Measurements from ENCODE around the gene PLA2G4A.
"Not testable (repeated sequence)": the region's sequence is repeated elsewhere in the genome, so short reads cannot be mapped to it uniquely, and the experiment has no call there.

The PLA2G4A gene

DNA sequence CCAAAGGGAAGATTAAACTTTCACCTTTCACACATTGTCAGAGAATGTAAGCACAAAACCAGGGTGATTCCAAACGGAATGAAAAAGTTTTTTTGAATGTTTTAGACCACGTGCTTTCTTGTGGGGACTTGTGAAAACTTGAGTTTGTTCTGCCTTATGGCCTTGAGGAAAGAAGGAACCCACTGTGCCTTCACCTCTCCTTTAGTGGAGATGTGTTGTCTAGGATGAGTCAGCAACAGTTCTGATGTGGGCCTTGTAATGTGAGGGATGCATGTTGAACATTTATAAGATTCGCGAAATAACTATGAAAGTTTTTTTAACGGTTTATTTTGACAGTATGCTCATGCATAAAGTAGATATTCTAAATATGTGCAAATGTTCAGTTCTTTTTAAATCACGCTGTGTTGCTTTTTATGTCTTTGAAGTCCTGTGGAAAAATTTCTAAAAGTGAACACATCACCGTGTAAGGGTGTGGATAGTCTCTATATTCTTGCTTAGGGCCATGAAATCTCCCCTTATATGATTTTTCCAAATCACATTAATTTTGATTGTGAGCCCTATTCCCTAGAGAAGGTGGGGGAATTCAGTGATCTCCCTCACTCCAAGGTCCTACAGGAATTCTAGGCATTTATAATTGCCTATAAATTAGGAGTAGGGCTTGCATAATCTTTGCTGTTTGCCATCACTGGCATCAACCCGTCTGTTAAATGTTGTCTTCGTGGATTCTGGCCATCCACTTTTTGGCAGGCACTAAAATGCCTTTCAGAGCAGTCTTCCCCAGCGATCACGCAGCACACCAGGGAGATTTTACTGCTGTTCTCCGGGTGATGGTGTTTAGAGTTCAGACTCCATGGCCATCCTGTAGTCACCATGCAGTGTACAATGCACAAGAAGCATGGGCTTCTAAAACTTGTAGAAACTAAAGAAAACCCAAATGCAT is 47.4 kb downstream of the PLA2G4A start:
- no peak for DNase-seq

DNA sequence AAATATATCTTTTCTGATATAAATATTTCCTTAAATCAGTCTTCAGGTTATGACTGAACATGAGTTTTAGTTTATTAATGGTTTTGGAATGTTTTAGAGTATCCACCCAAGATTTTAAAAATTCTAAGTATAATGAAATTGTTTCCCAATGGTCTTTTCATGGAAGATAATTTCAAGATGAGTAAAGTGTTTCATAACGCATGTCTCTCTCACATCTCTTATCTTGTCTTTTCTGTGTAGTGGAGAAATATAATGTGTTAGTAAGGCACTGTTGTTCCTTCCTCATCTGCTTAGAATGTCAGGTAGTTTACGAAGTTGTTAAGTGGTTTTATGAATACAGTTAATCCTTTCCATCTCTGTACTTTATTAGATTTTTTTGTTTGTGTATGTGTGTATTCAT is 49.6 kb downstream of the PLA2G4A start:
- DNase-seq = no peak

DNA sequence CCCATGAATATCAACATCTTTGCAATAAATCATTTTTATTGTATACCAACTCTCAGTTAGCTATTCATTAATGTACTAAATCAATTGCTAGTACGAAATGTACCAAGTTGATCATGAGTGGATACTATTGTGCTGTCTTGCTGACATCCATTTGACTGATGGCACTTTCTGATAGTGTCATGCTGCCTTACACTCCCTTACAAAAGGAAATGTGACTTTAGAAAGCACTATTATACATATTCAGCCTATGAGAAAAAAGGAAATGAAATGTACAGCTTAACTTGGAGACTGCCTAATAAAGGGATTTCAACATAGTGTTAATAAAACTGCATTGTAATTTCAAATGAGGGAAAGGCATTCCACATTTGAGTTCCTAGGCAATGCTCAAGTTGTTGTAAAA is 52.2 kb downstream of the PLA2G4A start:
- no peak for DNase-seq

DNA sequence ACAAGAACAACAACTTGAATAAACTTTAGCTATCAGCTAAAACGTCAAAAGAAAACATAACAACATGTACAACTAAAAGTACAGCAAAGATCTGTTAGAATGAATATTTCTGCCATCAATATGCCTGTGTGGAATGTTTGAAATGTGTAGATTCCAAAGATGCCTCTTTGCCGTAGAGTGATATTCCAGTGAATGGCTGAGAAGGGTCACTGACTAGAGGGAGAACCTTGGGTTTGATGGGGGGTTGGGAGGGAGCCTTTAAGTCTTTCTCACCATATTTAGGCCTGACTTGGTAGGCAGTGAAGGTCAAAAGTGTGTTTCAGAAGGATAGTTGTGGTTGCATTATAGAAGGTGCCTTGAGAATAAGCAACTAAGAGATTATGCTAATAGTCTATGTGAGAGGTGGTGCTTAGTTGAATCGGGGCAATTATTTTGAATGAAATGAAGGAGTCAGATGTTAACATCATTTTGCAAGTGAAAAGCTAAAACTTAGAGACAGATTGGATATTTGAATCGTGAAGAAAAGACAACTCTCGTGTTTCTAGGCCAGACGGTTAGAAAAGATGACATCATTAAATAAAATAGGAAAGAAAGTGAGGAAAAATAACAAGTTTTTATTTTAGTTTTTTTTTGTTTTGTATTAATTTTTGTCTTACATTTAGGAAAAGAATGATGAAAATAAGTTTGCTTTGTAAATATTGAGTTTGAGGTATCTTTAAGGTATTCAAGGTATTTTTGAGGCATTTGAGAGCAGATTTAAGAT is 53.8 kb downstream of the PLA2G4A start:
- no peak for DNase-seq

DNA sequence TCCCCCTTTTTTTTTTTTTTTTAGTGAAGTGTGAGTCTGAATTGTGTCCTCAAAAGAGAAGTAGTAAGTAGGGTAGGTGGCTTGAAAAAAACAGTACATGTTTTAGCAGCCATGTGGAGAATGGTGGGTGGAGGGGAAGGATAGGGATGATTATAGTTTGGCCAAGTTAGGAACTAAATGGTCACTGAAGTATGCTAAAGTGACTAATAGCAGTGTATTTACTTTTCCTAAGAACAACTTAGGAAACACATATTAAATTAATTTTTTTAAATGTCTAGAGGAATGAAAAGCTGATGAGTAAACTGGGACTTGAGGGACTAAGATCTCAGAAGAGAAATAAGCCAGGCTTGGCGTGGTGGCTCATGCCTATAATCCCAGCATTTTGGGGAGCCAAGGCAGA is 55.5 kb downstream of the PLA2G4A start:
- DNase-seq = no peak

DNA sequence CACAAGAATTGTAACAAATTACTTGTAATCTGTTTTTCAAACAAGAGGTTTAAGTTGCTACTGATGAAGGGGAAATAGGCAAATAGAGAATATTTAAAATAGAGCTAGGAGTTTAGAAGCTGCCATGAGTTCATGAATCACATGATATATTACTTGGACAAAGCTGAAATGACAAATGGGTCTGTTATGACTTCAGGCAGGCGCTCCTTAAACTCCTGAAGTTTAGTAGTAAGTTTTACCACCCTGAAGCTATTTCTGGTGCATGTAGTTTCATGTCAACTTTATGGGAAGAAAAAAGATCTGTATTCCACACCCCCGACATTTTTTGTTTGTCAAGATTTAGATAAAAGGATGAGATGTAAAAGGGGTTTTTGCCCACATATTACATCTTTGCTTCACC is 58.5 kb downstream of the PLA2G4A start:
- DNase-seq = no peak

DNA sequence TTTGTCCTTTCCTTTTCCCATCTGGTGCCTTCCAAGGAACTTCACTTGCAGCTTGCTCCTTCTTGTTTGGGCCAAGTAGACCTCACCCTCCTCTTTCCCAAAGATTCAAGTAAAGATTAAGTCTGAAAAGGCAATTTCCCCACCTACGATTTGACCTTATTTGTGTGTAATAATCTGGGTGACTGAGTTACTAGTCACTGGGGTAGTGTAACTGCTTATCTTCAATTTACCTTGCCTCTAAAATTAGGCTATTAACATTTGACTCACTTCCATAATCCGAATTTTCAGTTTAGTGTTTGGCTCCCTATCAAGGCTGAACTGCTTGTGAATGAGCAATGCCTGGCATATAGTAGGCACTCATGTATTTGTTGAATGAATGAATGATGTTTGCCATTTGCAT is 59.6 kb downstream of the PLA2G4A start:
- no peak for DNase-seq

DNA sequence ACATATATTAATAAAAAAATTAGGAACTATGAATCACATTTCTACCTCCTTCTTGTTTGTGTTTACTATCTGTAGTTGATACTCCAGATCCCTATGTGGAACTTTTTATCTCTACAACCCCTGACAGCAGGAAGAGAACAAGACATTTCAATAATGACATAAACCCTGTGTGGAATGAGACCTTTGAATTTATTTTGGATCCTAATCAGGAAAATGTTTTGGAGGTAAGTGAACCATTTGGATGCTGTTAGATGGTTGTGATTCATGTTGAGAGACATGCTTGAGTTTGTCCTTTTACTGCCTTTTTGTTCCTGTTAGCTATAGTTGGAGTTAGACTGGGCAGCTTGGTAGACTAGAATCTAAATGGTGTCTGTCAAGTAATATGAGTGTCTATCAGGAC is 64.2 kb downstream of the PLA2G4A start:
- no peak for DNase-seq

DNA sequence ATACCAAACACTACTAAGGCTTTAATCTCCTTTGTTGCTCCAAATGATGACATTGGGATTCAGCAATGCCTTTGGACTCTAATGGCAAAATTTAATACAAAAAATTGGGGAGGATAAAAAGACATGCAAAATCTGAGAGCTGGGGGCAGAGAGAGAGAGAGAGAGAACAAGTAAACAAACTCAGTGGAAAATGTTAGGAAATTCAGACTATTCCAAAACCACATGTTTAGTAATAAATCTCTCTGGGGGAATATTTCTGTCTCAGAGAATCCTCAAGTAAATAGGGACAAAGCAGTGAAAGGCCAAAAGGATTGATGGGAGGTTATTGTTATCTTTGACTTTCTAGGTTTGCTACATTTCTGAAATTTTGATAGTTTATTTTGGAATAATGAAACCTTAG is 65.7 kb downstream of the PLA2G4A start:
- no peak for DNase-seq

DNA sequence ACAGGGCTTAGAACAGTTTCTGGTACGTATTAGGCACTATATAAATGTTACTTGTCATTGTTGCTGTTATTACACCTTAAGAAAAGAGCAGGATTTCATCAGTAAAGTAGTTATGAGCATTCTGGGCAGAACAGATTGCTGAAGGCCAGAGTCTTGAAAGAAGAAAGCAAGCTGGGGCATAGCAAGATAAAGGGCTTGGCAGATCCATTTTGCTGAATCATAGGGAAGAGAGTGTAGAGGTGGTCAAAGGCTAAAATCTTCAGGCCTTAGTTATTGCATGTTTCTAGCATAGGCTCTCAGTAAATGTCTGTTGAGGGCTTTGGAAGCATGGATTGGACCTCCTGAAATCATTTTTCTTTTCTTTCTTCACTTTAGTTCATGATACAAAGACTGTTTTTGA is 67.5 kb downstream of the PLA2G4A start:
- DNase-seq = no peak

DNA sequence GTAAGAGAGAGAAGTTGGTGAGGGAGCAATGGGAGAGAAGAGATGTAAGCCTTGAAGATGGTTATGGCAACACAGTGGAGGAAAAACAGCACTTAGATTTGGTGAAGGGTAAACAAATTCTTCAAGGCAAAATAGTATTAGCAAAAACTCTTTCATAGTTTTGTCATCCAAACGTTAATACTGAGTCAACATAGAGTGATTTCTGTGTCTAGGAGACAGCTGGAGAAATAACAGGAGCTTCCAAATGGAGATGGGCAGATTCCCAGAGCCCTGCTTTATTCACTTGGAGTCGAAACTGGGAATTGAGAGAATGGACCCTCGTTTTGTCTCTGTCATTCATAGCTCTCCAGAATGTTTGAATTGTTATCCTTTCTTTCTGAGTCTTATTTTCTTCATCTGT is 68.3 kb downstream of the PLA2G4A start:
- no peak for DNase-seq

DNA sequence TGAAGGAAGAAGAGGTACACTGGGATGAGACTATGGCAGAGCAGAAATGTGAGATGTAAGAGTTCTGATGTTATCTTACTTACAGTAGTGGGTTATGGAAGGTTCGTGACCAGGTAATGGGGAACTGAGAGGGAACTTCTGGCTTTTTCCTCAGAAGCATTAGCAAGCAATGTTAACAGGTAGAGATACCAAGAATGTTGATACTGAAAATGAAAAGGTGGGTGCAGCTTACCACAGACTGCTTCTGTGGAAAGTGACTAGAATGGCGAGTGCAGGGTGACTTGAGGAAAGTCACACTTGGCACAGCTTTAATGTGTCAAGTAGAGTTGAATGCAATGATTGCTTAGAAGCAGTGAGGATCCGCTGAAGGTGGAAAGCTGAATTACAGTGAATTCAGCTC is 70.8 kb downstream of the PLA2G4A start:
- DNase-seq = no peak

DNA sequence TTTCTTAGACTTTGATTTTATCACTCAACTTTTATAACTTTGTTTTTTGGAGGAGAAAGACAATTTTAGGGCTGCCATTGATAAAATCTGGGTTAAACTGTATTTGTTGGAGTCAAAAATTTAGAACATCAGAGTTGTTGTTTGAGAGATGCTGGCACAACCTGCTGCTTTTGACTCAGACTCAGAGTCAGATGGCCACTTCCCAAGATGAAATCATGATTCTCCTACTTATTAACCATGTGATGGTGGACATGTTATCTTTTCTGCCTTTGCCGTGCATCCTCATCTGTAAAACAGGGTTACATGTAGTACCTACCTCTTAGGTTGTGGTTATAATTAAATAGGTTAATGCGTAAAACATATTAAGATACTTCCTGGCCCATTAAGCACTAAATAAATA is 71.2 kb downstream of the PLA2G4A start:
- no peak for DNase-seq

DNA sequence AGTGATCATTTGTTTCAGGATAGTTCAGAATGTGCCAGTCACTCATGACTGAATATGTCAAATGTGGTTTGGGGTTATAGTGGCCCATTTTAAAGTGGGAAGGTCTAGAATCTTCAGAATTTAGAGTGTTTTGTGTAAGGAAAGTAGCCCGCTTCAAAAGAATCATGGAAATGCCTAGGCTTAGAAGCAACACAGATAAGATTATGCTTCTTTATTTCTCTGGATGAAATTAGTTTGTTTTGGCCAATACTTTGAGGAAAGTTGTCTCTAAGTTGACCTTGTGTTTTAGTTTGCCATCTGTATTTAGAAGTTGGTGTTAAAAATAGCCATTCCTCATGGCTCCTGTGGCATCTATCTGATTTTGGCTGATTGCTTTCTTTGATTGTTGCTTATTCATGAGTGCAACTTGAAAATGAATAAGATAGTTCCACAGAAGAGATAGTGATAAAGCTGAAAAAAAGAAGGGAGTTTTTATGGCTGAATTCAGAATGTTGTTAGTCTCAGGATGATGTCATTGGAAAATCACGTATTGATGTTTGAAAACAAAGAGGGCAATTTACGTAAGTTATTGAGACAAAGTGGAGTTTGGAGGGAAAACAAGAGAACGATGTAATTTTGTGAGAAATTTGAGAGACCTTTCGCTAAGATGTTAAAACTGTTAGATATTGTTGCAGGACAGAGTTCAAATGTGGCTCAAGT is 71.9 kb downstream of the PLA2G4A start:
- DNase-seq = no peak

DNA sequence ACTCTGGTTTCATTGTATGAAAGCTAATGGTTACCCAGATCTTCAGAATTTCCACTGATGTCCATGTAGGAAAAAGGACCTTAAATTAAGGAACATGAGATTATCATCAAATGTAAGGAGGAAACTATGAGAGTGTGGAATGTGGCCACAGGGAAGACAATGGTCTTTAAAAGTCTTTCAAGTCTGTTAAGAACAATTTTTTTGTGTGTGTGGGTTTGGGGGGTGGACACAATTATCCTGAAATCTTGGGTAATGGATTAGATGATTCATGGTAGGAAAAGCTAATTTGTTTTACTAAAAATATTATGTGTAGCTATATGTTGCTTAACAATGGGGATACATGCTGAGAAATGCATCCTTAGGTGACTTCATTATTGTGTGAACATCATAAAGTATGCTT is 72.9 kb downstream of the PLA2G4A start:
- DNase-seq = no peak

DNA sequence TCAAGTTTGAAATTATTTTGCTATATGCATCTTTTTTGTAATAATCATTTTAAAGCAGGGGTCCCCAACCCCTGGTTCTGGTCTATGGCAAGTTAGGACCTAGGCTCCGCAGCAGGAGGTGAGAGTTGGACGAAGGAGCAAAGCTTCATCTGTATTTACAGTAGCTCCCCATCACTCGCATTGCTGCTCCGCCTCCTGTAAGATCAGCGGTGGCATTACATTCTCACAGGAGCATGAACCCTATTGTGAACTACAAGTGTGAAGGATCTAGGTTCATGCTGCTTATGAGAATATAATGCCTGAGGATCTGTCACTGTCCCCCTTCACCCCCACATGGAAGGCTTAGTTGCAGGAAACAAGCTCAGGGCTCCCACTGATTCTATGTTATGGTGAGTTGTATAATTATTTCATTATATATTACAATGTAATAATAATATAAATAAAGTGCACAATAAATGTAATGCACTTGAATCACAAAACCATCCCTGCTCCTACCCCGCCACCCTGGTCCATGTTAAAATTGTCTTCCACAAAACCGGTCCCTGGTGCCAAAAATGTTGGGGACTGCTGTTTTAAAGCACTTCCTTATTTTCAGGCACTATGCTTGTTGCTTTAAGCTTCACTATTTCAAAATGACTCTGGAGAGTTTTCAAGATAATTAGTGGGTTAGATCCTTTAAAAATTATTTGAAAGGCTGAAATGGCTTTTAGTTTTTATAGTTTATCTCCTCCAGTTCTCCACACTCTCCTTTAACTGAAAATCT is 74.8 kb downstream of the PLA2G4A start:
- DNase-seq = no peak

DNA sequence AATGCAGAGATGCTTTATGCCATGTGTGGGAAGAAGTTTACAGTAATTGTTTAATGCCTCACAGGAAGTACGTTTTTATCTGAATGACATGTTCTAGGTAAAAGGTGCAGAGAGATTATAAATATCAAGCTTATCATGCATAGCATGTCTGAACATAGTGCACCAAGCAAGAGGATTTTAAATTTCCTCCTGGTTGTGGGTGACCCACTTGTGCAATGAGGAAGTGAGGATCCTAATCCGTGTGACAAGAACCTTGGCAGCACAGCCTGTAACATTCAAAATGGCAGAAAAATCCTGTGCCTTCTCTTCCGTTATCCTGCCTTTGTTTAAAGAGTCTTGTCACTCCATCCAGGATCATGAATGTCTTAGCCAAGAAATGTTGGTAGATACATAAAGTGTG is 75.6 kb downstream of the PLA2G4A start:
- DNase-seq = no peak

DNA sequence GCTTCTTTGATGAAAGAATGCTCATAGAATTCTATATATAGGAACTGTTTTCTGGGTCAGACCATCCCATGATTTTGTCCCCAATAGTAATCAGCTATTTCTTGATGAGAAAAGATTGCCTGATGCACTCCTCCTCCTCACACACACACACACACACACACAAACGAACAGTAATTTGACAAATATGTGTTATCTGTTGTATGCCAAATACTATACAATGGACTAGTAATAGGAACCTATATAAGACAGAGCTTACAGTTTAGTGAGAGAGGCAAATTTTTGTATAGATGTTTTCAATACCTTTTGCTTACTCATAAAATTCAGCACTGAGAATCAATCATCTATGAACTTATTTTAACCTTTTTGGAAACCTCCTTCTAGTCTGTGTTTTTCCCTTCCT is 76.8 kb downstream of the PLA2G4A start:
- no peak for DNase-seq

DNA sequence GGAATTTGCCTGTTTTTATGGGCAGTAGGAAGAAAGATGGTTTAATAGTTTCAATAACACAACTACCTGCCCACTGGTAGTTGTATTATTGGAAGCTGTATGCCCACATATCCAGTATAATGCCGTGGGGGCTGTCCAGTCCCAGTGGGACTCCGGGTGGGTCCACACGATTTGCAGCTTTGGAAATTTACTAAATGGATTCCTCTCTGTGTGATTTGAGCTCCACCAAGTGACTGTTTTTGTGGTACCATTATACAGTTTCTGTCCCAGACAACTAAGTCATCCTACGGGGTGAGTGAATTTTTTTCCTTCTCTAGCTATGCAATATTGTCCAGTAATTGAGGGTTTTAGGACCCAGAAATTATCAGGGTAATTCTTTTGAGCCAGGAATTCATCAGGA is 86.8 kb downstream of the PLA2G4A start:
- no peak for DNase-seq

DNA sequence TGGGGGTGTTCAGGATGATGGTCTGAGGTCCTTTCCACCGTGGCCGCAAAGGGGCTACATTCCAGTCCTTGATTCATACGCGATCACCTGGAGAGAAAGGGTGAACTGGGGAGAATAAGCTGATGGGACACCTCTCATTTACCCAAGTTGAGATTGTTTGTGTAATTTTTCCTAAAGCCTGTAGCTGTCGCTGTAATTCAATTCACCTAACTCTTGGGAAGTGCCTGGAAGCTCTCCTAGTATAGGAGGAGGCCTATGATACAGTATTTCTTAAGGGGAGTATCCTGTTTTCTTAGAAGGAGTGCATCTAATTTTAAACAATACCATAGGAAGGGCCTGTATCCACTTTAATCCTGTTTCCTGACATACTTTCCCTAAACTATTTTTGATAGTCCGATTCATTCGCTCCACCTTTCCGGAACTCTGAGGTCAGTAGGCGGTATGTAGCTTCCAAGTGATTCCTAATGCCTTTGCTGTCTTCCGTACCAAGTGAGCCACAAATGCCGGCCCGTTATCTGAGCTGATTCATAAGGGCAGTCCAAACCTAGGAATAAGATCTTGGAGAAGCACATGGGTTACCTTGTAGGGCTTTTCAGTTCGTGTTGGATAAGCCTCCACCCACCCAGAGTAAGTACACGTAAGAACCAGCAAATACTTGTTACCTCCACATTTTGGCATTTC is 88.5 kb downstream of the PLA2G4A start:
- not testable (repeated sequence) for DNase-seq

DNA sequence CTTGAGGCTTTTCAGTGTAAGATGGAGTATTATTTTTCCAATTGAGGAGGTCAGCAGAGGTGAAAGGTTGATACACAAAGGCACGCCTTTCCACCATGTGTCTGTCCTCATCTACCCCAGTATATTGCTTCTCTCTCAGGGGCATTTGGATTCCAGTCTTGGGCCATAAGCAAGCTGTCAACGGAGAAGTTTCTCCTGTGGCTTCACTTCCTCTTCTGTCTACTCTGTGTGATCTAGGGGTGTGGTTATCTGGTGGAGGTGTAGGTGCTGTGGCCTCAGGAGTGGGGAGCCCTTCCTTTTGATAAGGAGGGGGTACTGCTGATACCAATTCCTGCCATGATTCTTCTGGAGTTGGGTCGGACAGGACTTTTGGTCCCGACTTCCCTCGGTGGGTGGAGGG is 92.6 kb downstream of the PLA2G4A start:
- DNase-seq = peak; percentile 17

DNA sequence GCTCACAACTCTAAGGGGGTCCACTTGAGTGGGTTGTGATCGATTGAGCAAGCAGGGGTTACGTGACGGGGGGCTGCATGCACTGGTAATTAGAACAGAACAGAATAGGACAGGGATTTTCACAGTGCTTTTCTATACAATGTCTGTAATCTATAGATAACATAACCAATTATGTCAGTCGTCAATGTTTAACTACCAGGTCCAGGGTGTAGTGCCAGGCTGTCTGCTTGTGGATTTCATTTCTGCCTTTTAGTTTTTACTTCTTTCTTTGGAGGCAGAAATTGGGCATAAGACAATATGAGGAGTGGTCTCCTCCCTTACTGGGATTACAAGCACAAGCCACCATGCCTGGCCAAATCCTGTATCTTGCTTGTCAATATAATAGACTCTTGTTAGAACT is 94.1 kb downstream of the PLA2G4A start:
- DNase-seq = not testable (repeated sequence)

Measured in SIG-M5 (cell line).